Mesodermal cell (in vitro differentiated cells): ENCODE measurements around the gene AIFM1.
A peak's percentile ranks its signal among the peaks of the same experiment; 100 is the strongest.

Experiments used
- H3K27ac ChIP-seq: 2 replicates; pipeline ENCODE4 v1.7.0; 2013; ENCODE audit warnings: mild to moderate bottlenecking, low read depth, low read length, moderate library complexity; ENCODE audit not compliant: severe bottlenecking
- H3K36me3 ChIP-seq: 2 replicates; pipeline ENCODE4 v1.7.1; 2013; ENCODE audit warnings: mild to moderate bottlenecking, low read length, moderate library complexity; ENCODE audit not compliant: control insufficient read depth, insufficient read depth
- H3K4me1 ChIP-seq: one replicate; pipeline ENCODE4 v1.7.1; 2013; ENCODE audit warnings: mild to moderate bottlenecking, low read length; ENCODE audit not compliant: insufficient read depth, control insufficient read depth, poor library complexity, severe bottlenecking
- H3K4me3 ChIP-seq: 2 replicates; pipeline ENCODE4 v1.7.0; 2013; ENCODE audit warnings: low read length, control low read depth, mild to moderate bottlenecking; ENCODE audit not compliant: insufficient read depth, poor library complexity, severe bottlenecking; ENCODE audit errors: extremely low read depth
- H3K9me3 ChIP-seq: 2 replicates; pipeline ENCODE4 v1.7.1; 2013; ENCODE audit warnings: mild to moderate bottlenecking, low read length, moderate library complexity; ENCODE audit not compliant: control insufficient read depth
- WGBS, 2 experiments: methylation state at CpG; one replicate each; pipeline ENCODE4 v1.1.5; 2013; ENCODE audit warnings: missing lambda C conversion rate in 2 of 2; ENCODE audit not compliant: insufficient coverage in 2 of 2; 5-methylcytosine and 5-hydroxymethylcytosine counted together

AIFM1 gene

GRCh38 chrX:130184168-130184567, 18.5 kb upstream of the AIFM1 start:
- Histone ChIP-seq H3K9me3 (no peaks in the 10 kb centered on the region), H3K4me1 (no peaks in the 10 kb centered on the region), H3K27ac (no peak overlapping the region), H3K36me3 (no peaks in the 10 kb centered on the region), H3K4me3 (no peak overlapping the region)
- 98 to 100% methylated on average over 3 to 4 of the region's 11 CpGs for WGBS, 2 experiments

GRCh38 chrX:130179579-130180215, 14.1 kb upstream of the AIFM1 start:
- no peak overlapping the region for H3K27ac ChIP-seq

DNA sequence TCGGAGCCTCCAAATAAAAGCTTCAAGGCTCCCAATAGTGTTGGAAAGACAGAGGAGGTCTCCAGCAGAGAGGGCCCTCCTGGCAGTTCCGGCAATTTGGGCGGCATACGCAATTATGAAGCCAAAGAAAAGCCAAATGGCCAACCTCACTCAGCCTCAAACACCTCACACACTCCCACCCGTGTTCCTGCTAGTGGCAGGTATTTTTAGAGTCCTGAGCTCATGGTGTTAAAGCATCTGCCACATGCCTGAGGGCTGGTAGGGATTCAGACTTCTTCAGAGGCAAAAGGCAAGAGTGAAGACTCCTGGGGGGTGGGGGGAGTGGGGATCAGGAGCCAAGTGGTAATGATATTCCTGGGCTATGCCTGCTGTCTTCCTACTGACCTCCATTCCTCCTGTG, 13.5 kb upstream of the AIFM1 start:
- WGBS, 2 experiments, result 80 to 94% methylated on average over 1 to 3 of the region's 5 CpGs
- Histone ChIP-seq H3K27ac (no peak overlapping the region), H3K4me1 (no peaks in the 10 kb centered on the region), H3K9me3 (no peaks in the 10 kb centered on the region), H3K4me3 (no peak overlapping the region), H3K36me3 (no peaks in the 10 kb centered on the region)

More at GRCh38 chrX:130179579-130180215, 14.1 kb upstream of the AIFM1 start:
- Histone ChIP-seq H3K4me3 (no peak overlapping the region), H3K36me3 (no peaks in the 10 kb centered on the region), H3K4me1 (no peaks in the 10 kb centered on the region), H3K9me3 (no peaks in the 10 kb centered on the region)
- WGBS, 2 experiments, result 92 to 100% methylated on average over 2 to 3 of the region's 7 CpGs

- WGBS, 2 experiments, result 90 to 91% methylated on average over 1 to 2 of the region's 4 CpGs
- no peak overlapping the region for H3K27ac ChIP-seq
Measured at GRCh38 chrX:130176942-130177341, 11.3 kb upstream of the AIFM1 start.

GRCh38 chrX:130176354-130176776, 10.7 kb upstream of the AIFM1 start:
- Histone ChIP-seq H3K4me3 (no peak overlapping the region), H3K9me3 (no peaks in the 10 kb centered on the region), H3K27ac (no peak overlapping the region), H3K36me3 (no peaks in the 10 kb centered on the region), H3K4me1 (peaks cover 7% of the 10 kb centered on the region)

More at GRCh38 chrX:130176942-130177341, 11.3 kb upstream of the AIFM1 start:
- no peaks in the 10 kb centered on the region for H3K36me3 ChIP-seq
- peaks cover 7% of the 10 kb centered on the region for H3K4me1 ChIP-seq
- H3K9me3 ChIP-seq, result no peaks in the 10 kb centered on the region
- H3K4me3 ChIP-seq, result no peak overlapping the region

DNA sequence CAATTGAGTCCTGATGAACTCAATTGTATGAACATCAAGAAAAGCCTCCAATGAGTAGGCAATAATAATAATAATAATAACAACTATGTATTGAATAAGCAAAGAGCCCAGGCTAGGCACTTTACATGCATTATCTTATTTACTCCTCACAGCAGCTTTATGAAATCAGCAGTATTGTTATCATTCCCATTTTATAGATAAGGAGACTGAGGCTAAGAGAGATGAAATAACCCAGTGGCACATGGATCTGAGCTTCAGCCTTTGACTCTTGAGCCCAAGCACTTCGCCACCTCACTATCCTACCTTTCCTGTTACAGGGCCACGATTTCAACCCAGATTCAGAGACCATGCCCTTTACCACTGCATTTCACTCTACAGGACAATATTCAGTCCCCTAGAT, 9.3 kb upstream of the AIFM1 start:
- Histone ChIP-seq H3K27ac (no peak overlapping the region), H3K4me3 (no peak overlapping the region), H3K9me3 (no peaks in the 10 kb centered on the region), H3K4me1 (peaks cover 7% of the 10 kb centered on the region), H3K36me3 (no peaks in the 10 kb centered on the region)
- no CpG with 5 or more reads among the region's 2 CpGs for WGBS, 2 experiments

DNA sequence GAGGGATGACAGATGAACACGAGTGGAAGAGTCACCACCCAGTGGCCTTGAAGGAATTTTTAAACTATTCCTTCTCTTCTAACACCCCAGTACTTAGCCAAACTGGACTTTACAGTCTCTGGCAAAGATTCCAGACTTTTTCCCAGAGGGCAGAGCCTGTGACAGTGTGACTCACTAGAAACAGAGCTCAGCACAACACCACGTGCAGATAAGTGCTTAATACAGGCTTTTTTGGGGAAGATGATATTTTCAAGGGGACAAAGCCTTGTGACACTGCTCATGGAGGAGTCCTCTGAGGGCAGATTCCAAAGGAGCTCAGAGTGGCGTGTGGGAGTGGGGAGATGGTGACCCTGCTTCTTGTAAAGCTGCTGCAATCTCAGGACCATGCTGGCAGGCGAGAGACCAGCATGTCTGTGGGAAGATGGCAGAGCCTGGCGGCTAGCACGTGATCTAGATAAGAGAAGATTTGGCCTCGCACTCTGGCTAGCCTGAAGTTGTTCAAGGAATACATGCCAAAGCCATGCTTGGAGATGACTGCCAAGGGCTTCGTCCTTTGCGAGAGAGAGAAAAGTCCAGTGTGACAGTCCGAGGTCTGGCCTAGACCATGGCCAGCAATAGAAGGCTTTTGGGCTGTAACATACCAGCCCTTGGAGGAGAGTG, 8.5 kb upstream of the AIFM1 start:
- H3K9me3 ChIP-seq, result no peaks in the 10 kb centered on the region
- WGBS, 2 experiments, result 89 to 90% methylated on average over 4 to 8 of the region's 10 CpGs
- no peaks in the 10 kb centered on the region for H3K36me3 ChIP-seq
- no peak overlapping the region for H3K4me3 ChIP-seq
- H3K27ac ChIP-seq, result peak overlapping the region; percentile 88
- H3K4me1 ChIP-seq, result peaks cover 7% of the 10 kb centered on the region

GRCh38 chrX:130173190-130173895, 7.7 kb upstream of the AIFM1 start:
- Histone ChIP-seq H3K36me3 (no peaks in the 10 kb centered on the region), H3K4me1 (peaks cover 7% of the 10 kb centered on the region), H3K27ac (peak overlapping the region; percentile 88), H3K9me3 (no peaks in the 10 kb centered on the region), H3K4me3 (peak overlapping the region; percentile 2)
- WGBS, 2 experiments, result 74 to 81% methylated on average over 3 to 4 of the region's 7 CpGs

- no peaks in the 10 kb centered on the region for H3K36me3 ChIP-seq
- H3K4me3 ChIP-seq, result peak overlapping the region; percentile 35
- no peaks in the 10 kb centered on the region for H3K9me3 ChIP-seq
- WGBS, 2 experiments, result 0 to 30% methylated on average over 1 to 2 of the region's 34 CpGs
- H3K4me1 ChIP-seq, result peaks cover 7% of the 10 kb centered on the region
- no peak overlapping the region for H3K27ac ChIP-seq
Measured at GRCh38 chrX:130172127-130172845, 6.6 kb upstream of the AIFM1 start.

DNA sequence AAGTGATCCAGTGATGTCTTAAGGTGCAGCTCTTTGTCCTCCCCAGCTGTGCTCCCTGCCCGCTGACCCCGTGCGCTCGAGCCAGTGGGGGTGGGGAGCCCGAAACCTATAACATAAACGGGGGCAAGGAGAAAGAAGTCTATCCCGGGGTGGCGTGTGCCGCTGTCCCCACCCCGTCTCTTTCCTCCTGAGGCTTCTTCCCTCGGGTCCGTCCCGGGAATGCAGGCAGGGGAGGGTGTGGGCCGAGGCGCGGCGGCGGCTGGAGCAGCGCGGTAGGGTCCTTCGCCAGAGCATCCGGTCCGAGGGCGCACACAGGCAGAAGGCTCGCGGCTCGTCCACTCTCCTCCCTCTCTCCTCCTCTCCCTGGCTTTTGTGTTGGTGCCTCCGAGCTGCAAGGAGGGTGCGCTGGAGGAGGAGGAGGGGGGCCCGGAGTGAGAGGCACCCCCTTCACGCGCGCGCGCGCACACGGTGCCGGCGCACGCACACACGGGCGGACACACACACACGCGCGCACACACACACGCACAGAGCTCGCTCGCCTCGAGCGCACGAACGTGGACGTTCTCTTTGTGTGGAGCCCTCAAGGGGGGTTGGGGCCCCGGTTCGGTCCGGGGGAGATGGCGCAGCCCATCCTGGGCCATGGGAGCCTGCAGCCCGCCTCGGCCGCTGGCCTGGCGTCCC, 5.9 kb upstream of the AIFM1 start, which contains the start of gene RAB33A:
Gene RAB33A (plus strand): TSS at position 517 of the 681 bp plus-strand sequence. CDS start 101 bp downstream, at position 618.
- H3K4me3 ChIP-seq, result peak within 1 kb of the TSS; percentile 35

More for the DNA sequence above, 5.9 kb upstream of the AIFM1 start, which contains the start of gene RAB33A:
- 0 to 18% methylated on average over 9 to 10 of the region's 61 CpGs for WGBS, 2 experiments
- Histone ChIP-seq H3K36me3 (no peaks in the 10 kb centered on the region), H3K4me1 (peaks cover 7% of the 10 kb centered on the region), H3K9me3 (no peaks in the 10 kb centered on the region), H3K27ac (no peak within 1 kb of the TSS)
